Endothelial cell (in vitro differentiated cells): ENCODE data around the gene CHODL. TPM values are rescaled to one million over a fixed set of nuclear protein-coding genes. Genes with fewer than 3 reads are reported as not detected.

Experiments
- DNase-seq: peaks from one replicate; pipeline ENCODE4 v3.0.0; 2021; ENCODE audit warnings: low spot score
- H3K27ac Mint-ChIP-seq: one replicate; pipeline ENCODE4 v1.8.0; 2021; ENCODE audit warnings: mixed read lengths, inconsistent platforms; ENCODE audit not compliant: unreplicated experiment
- H3K27me3 Mint-ChIP-seq: one replicate; pipeline ENCODE4 v1.8.0; 2021; ENCODE audit warnings: mild to moderate bottlenecking, moderate library complexity, mixed read lengths, inconsistent platforms; ENCODE audit not compliant: unreplicated experiment
- H3K36me3 Mint-ChIP-seq: one replicate; pipeline ENCODE4 v1.8.0; 2021; ENCODE audit warnings: mild to moderate bottlenecking, low read depth, mixed read lengths, inconsistent platforms; ENCODE audit not compliant: unreplicated experiment
- H3K4me1 Mint-ChIP-seq: one replicate; pipeline ENCODE4 v1.8.0; 2021; ENCODE audit warnings: mild to moderate bottlenecking, mixed read lengths, inconsistent platforms; ENCODE audit not compliant: unreplicated experiment
- H3K4me3 Mint-ChIP-seq: one replicate; pipeline ENCODE4 v1.8.0; 2021; ENCODE audit warnings: mild to moderate bottlenecking, mixed read lengths, inconsistent platforms; ENCODE audit not compliant: unreplicated experiment
- H3K9me3 Mint-ChIP-seq: one replicate; pipeline ENCODE4 v1.8.0; 2021; ENCODE audit warnings: mixed read lengths, inconsistent platforms; ENCODE audit not compliant: unreplicated experiment
- CTCF ChIP-seq: fragments of 200-600 bp; sonication (generic); IDR thresholded peaks from one replicate; pipeline ENCODE4 v1.5.0; 2021; ENCODE audit warnings: antibody characterized with exemption; ENCODE audit not compliant: unreplicated experiment
- total RNA-seq: library from RNA; stranded (reverse); fragmentation: NEBNext Ultra II Directional; extraction: Animal tissue kit (Norgen Biotek cat#: 25700); gene quantifications from one replicate; pipeline ENCODE4 v1.2.1, GENCODE V29; 2021; ENCODE audit not compliant: unreplicated experiment

CHODL gene
- total RNA-seq, 1 donor from 2014 or later = 0.46 TPM

DNA sequence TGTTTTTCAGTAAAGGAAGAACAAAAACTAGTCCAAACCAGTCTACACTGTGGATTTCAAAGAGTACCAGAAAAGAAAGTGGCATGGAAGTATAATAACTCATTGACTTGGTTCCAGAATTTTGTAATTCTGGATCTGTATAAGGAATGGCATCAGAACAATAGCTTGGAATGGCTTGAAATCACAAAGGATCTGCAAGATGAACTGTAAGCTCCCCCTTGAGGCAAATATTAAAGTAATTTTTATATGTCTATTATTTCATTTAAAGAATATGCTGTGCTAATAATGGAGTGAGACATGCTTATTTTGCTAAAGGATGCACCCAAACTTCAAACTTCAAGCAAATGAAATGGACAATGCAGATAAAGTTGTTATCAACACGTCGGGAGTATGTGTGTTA is 21.3 kb downstream of the CHODL start:
- H3K27me3 Mint-ChIP-seq = no peaks in the 10 kb centered on the region
- TF ChIP-seq CTCF = no peak
- H3K4me3 Mint-ChIP-seq = no peak overlapping the region
- no peaks in the 10 kb centered on the region for H3K4me1 Mint-ChIP-seq
- no peaks in the 10 kb centered on the region for H3K36me3 Mint-ChIP-seq
- H3K9me3 Mint-ChIP-seq = no peaks in the 10 kb centered on the region
- DNase-seq = no peak
- H3K27ac Mint-ChIP-seq = no peak overlapping the region

DNA sequence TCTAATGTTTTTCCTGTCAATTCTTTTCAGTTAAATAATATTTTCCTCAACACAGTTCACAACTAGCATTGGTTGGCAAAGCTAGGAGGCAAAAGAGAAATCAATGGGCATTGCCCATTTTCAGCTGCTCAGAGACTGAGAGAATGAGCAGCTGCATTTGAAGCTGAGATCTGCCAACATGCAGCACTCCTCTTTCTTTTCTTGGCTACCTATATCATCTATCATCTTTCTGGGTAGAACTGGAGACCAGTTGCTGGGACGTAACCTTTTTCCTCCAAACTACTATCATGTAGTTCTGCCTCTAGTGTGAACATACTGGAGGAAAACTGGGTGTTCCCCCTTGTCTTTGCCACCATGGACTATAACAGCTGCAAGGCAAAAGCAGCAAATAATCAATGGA is 22.9 kb downstream of the CHODL start:
- Mint-ChIP-seq H3K27me3 (no peaks in the 10 kb centered on the region), H3K36me3 (no peaks in the 10 kb centered on the region), H3K27ac (no peak overlapping the region), H3K9me3 (no peaks in the 10 kb centered on the region), H3K4me1 (no peaks in the 10 kb centered on the region), H3K4me3 (no peak overlapping the region)
- no peak for DNase-seq
- no peak for TF ChIP-seq CTCF

- no peaks in the 10 kb centered on the region for H3K4me1 Mint-ChIP-seq
- no peaks in the 10 kb centered on the region for H3K36me3 Mint-ChIP-seq
- H3K27me3 Mint-ChIP-seq = no peaks in the 10 kb centered on the region
- H3K27ac Mint-ChIP-seq = no peak overlapping the region
- no peaks in the 10 kb centered on the region for H3K9me3 Mint-ChIP-seq
- no peak for DNase-seq
- no peak overlapping the region for H3K4me3 Mint-ChIP-seq
- TF ChIP-seq CTCF = no peak
Measured at GRCh38 chr21:18268906-18269305, 24.3 kb downstream of the CHODL start.

DNA sequence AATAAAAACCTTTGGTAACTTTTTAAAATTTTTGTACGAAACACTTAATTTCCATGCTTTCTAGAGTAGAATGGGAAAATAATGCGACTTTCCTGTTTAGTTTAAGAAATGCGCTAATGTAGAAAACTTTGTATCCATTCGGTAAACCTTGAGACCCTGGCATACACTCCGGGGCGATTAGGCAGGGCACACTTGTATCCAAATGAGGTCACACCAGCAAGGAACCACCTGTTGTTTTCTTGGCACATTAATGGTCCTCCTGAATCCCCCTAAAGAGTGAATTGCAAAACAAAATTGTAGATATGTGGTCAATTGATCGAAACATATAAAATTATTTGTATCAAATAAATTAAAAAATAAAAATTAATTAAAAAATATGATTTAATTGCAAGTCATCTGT is 25.2 kb downstream of the CHODL start:
- no peak for DNase-seq
- no peak overlapping the region for H3K27ac Mint-ChIP-seq
- H3K4me3 Mint-ChIP-seq = no peak overlapping the region
- no peaks in the 10 kb centered on the region for H3K4me1 Mint-ChIP-seq
- TF ChIP-seq CTCF = no peak
- H3K36me3 Mint-ChIP-seq = no peaks in the 10 kb centered on the region
- no peaks in the 10 kb centered on the region for H3K9me3 Mint-ChIP-seq
- no peaks in the 10 kb centered on the region for H3K27me3 Mint-ChIP-seq

DNA sequence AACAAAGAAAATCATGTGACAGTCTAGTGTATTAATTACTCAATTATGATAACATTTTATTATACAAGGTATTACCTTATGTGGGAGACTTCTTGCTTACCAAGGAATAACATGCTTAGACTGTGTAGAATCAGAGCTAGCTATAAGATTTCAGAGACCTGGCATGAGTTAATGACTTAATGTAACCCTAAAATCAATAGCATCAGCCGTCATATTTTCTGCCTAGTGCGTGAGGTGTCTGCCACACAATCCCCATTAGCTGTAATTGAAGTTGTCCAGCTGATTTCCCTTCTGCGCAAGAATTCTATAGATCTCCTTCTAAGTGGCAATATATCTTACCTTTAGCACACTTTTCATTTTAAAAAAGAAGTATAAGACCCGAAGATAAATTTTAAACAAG is 28.8 kb downstream of the CHODL start:
- H3K36me3 Mint-ChIP-seq = no peaks in the 10 kb centered on the region
- no peaks in the 10 kb centered on the region for H3K4me1 Mint-ChIP-seq
- H3K27ac Mint-ChIP-seq = no peak overlapping the region
- DNase-seq = no peak
- H3K4me3 Mint-ChIP-seq = no peak overlapping the region
- no peak for TF ChIP-seq CTCF
- H3K9me3 Mint-ChIP-seq = no peaks in the 10 kb centered on the region
- no peaks in the 10 kb centered on the region for H3K27me3 Mint-ChIP-seq
